ENCODE measurements around the gene BIN1.

BIN1 gene

DNA sequence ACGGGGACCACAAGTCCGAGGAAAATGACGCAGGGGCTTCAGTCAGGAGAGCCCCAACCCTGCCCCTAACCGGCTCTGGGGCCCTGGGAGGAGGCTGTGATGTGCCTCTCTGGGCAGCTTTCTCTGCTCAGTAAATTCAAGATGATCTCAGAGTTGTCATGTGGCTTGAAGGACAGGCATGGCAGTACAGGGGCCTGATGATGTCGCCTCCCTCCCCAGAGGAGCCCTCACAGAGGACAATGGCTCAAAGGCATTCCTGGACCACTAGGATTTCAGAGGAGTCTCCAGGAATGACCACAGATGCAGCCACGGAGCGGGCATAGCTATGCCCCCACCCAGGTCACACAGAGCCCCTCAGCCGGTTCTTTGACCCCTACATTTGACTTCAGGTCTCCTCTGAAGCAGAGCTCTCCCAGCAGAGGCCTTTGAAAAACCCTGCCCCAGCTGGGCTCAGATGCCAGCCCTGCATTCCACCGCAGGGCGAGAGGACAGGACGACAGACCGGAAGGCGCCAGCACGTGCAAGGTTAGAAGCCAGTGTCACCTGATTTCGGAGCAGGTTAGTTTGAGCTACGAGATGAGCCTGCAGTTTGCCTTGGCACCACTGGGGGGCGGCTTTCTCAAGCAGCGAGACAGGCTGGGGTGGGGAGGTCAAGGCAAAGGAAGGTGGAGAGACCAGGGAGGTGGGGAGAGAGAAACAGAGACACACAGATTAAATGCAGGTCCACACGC, 39.2 kb downstream of the BIN1 start:
- Mint-ChIP-seq H3K27ac (peak overlapping the region in 1 of 2 donors; percentile 22), H3K4me1 (peaks cover 81% of the 10 kb centered on the region), H3K27me3 (no peaks in the 10 kb centered on the region), H3K4me3 (no peak overlapping the region), H3K9me3 (no peaks in the 10 kb centered on the region)
- ATAC-seq (peak; percentile 44), DNase-seq (peak; percentile 68 to 73)

- no peak overlapping the region for H3K27ac Mint-ChIP-seq
- H3K4me1 Mint-ChIP-seq, result peaks cover 75% of the 10 kb centered on the region
- ATAC-seq (no peak), DNase-seq (no peak)
- no peaks in the 10 kb centered on the region for H3K9me3 Mint-ChIP-seq
- no peak overlapping the region for H3K4me3 Mint-ChIP-seq
- no peaks in the 10 kb centered on the region for H3K27me3 Mint-ChIP-seq
Measured at GRCh38 chr2:127066942-127067341, 40.0 kb downstream of the BIN1 start.

- Mint-ChIP-seq H3K4me3 (no peak overlapping the region), H3K27ac (peak overlapping the region in 1 of 2 donors; percentile 93), H3K27me3 (no peaks in the 10 kb centered on the region), H3K9me3 (no peaks in the 10 kb centered on the region), H3K4me1 (peaks cover 74% of the 10 kb centered on the region)
- DNase-seq, result no peak
- no peak for ATAC-seq
Measured at GRCh38 chr2:127065940-127066318, 41.0 kb downstream of the BIN1 start.

DNA sequence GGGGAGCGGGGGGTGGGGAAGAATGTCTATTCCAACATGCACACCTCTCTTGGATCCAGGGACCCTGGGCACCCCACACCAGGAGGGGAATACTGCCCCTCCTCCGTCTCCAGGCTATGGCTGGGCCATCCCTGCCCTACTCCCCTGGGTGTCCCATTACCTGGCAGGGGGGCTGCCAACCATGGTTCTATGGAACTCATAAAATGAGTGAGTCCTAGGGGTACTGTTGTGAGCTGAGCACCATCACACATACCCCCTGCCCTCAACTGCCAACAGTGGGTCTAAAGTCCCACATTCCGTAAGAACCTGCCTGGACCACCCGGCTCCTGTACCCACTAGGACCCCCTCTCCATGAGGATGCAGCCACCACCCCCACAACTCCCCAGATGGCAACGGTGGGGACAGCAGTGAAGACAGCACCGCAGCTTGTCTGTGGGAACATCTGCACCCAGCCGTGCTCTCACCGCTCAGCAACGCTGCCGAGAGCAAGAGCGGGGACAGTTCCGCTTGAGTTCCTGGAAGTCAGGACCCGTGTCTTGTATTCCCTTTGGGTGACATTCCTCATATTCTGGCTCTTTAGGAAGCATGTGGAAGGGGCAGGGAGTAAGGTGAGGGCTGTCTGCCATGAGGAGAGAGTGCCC, 41.5 kb downstream of the BIN1 start:
- Mint-ChIP-seq H3K9me3 (no peaks in the 10 kb centered on the region), H3K27ac (peak overlapping the region; percentile 79 to 93), H3K4me3 (peak overlapping the region; percentile 20 to 53), H3K4me1 (peaks cover 68% of the 10 kb centered on the region), H3K27me3 (no peaks in the 10 kb centered on the region)
- no peak for DNase-seq
- no peak for ATAC-seq

DNA sequence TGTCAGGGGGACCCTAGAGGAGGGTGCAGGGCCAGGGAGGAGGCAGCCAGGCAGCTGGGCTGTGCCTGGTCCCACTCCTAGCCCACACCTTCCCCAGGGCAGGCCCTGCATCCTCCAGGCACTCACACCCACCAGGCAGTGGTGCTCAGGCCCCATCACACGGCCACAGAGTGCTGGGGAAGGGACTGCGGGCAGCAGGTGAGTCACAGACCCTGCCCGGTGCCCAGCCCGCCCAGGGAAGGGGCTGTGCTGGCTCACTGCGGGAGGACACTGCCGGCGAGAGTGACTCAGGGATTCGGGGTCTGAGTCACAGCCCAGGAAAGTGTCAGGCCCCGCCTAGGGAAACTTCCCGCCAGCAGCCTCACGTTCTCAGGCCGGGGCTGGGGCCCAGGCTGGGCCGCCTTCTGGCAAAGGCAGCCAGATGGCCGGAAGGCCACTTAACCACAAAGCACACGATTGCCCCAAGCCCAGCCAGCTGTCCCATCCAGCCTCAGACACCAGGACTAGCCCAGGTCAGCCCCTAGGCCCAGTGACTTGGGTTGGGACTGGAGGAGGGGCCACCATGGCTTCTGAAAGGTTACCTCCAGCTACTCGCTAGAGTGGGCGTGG, 42.2 kb downstream of the BIN1 start:
- DNase-seq (peak; percentile 49 to 76), ATAC-seq (peak; percentile 86)
- no peaks in the 10 kb centered on the region for H3K9me3 Mint-ChIP-seq
- peak overlapping the region; percentile 85 to 89 for H3K27ac Mint-ChIP-seq
- H3K27me3 Mint-ChIP-seq, result no peaks in the 10 kb centered on the region
- peak overlapping the region in 1 of 2 donors; percentile 26 for H3K4me3 Mint-ChIP-seq
- H3K4me1 Mint-ChIP-seq, result peaks cover 62% of the 10 kb centered on the region

DNA sequence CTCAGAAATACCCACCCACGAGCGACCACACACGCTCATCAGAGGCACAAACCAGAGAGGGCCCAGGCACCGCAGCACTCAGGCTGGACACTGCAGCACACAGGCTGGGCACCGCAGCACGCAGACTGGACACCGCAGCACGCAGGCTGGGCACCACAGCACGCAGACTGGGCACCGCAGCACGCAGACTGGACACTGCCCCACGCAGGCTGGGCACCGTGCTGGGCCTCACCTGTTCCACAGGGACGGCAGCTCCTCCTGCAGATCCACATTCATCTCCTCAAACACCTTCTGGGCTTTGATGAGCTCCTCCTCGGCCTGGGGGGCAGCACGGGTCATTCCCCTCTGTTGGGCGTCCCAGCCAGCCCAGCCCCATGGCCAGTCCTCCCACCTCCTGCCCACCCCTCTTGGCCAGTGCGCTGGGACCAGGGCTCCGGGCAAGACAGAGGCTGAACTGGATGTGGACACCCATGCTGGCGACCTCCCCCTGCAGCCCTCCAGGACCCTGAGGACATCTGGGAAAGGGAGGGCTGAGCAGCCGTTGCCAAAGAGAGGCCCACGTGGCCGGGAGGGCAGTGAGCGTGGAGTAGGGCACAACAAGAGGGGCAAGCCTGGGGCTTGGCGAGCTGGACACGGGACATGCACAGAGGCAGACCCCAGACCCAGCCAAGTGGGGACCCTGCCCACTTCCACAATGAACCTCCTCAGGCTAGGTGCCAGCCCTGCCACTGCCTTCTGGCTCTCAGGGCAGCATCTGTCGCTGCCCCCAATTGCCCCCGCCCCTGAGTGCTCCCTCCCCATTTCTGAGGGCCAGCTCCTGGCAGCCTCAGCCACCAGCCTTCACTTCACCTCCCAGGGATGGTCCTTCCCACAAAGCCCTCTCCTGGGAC, 43.0 kb downstream of the BIN1 start:
- Mint-ChIP-seq H3K27ac (peak overlapping the region; percentile 85 to 89), H3K4me1 (peaks cover 54% of the 10 kb centered on the region), H3K9me3 (no peaks in the 10 kb centered on the region), H3K27me3 (no peaks in the 10 kb centered on the region), H3K4me3 (peak overlapping the region in 1 of 2 donors; percentile 26)
- DNase-seq (no peak), ATAC-seq (no peak)

GRCh38 chr2:127061375-127062273, 45.3 kb downstream of the BIN1 start:
- H3K9me3 Mint-ChIP-seq, result no peaks in the 10 kb centered on the region
- DNase-seq, result no peak
- H3K4me3 Mint-ChIP-seq, result no peak overlapping the region
- H3K4me1 Mint-ChIP-seq, result peaks cover 37% of the 10 kb centered on the region
- no peak for ATAC-seq
- peak overlapping the region in 1 of 2 donors; percentile 82 for H3K27ac Mint-ChIP-seq
- H3K27me3 Mint-ChIP-seq, result no peaks in the 10 kb centered on the region

- H3K27ac Mint-ChIP-seq, result no peak overlapping the region
- DNase-seq, result no peak
- H3K9me3 Mint-ChIP-seq, result no peaks in the 10 kb centered on the region
- no peak overlapping the region for H3K4me3 Mint-ChIP-seq
- peaks cover 25% of the 10 kb centered on the region for H3K4me1 Mint-ChIP-seq
- no peak for ATAC-seq
- H3K27me3 Mint-ChIP-seq, result no peaks in the 10 kb centered on the region
Measured at GRCh38 chr2:127060264-127060945, 46.5 kb downstream of the BIN1 start.

DNA sequence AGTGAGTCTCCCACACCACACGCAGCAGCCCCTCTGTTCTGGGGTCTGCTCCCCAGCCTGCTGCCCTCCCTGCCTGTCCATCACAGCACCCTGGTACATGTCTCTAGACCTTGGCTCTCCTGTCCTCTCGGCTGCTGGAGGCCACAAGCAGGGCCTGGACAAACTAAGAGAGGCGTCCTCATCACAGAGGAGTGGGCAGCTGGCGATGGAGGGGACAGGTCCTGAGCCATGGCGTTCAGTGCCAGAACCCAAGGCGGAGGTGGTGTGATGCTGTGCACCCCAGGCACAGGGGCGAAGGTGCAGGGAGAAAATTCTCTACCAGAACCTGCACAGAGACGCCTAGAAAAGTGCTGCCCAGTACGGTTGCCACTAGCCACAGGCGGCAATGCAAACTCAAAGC, 47.4 kb downstream of the BIN1 start:
- no peak overlapping the region for H3K4me3 Mint-ChIP-seq
- DNase-seq (no peak), ATAC-seq (no peak)
- H3K4me1 Mint-ChIP-seq, result peaks cover 17% of the 10 kb centered on the region
- no peak overlapping the region for H3K27ac Mint-ChIP-seq
- no peaks in the 10 kb centered on the region for H3K9me3 Mint-ChIP-seq
- no peaks in the 10 kb centered on the region for H3K27me3 Mint-ChIP-seq

- Mint-ChIP-seq H3K4me1 (peaks cover 17% of the 10 kb centered on the region), H3K9me3 (no peaks in the 10 kb centered on the region), H3K27me3 (no peaks in the 10 kb centered on the region), H3K27ac (no peak overlapping the region), H3K4me3 (no peak overlapping the region)
- no peak for DNase-seq
- ATAC-seq, result no peak
Measured at GRCh38 chr2:127058954-127059252, 48.1 kb downstream of the BIN1 start.

- ATAC-seq, result no peak
- H3K4me1 Mint-ChIP-seq, result peaks cover 15% of the 10 kb centered on the region
- H3K9me3 Mint-ChIP-seq, result no peaks in the 10 kb centered on the region
- peak overlapping the region in 1 of 2 donors; percentile 37 for H3K27ac Mint-ChIP-seq
- no peak for DNase-seq
- no peak overlapping the region for H3K4me3 Mint-ChIP-seq
- no peaks in the 10 kb centered on the region for H3K27me3 Mint-ChIP-seq
Measured at GRCh38 chr2:127058246-127058953, 48.6 kb downstream of the BIN1 start.

GRCh38 chr2:127057371-127058245, 49.3 kb downstream of the BIN1 start:
- no peak for DNase-seq
- no peak for ATAC-seq
- no peaks in the 10 kb centered on the region for H3K27me3 Mint-ChIP-seq
- H3K27ac Mint-ChIP-seq, result peak overlapping the region; percentile 61 to 81
- H3K9me3 Mint-ChIP-seq, result no peaks in the 10 kb centered on the region
- H3K4me3 Mint-ChIP-seq, result no peak overlapping the region
- peaks cover 14% of the 10 kb centered on the region for H3K4me1 Mint-ChIP-seq

Data from stimulated activated naive CD8-positive, alpha-beta T cell treated with anti-CD3 and anti-CD28 coated beads, Interleukin-15, amount 100 ng/mL, for 72 hours (primary cell).